Osteoblast (primary cell): ENCODE data around the gene CARNS1. TPM values are rescaled to one million over a fixed set of nuclear protein-coding genes. Genes with fewer than 3 reads are reported as not detected.

Experiments
- DNase-seq: peaks from one replicate; pipeline ENCODE4 v3.0.0; 2011; ENCODE audit warnings: low spot score, mixed read lengths; ENCODE audit not compliant: insufficient read length; ENCODE audit errors: missing footprints
- H2AFZ ChIP-seq: 2 replicates; pipeline ENCODE4 v1.6.0; 2011; ENCODE audit warnings: mild to moderate bottlenecking, low read length
- H3K27ac ChIP-seq: 2 replicates; pipeline ENCODE4 v1.5.1; 2011; ENCODE audit warnings: mild to moderate bottlenecking, low read depth, low read length, moderate library complexity
- H3K27me3 ChIP-seq: 2 replicates; pipeline ENCODE4 v1.6.0; 2012; ENCODE audit warnings: mild to moderate bottlenecking, control low read depth, inconsistent platforms, low read length, moderate library complexity; ENCODE audit not compliant: insufficient read depth
- H3K36me3 ChIP-seq: 2 replicates; pipeline ENCODE4 v1.5.1; 2011; ENCODE audit warnings: mild to moderate bottlenecking, low read length, control low read depth, moderate library complexity; ENCODE audit not compliant: insufficient read depth
- H3K4me1 ChIP-seq: 2 replicates; pipeline ENCODE4 v1.5.1; 2011; ENCODE audit warnings: mild to moderate bottlenecking, low read length, control low read depth, moderate library complexity; ENCODE audit not compliant: insufficient read depth
- H3K4me2 ChIP-seq: 2 replicates; pipeline ENCODE4 v1.6.0; 2011; ENCODE audit warnings: mild to moderate bottlenecking, low read length; ENCODE audit not compliant: insufficient read depth
- H3K4me3 ChIP-seq: fragments of 200-600 bp; sonication (generic); 3 replicates; pipeline ENCODE4 v1.5.1; 2012; ENCODE audit warnings: mild to moderate bottlenecking, low read length, inconsistent platforms; ENCODE audit not compliant: insufficient read depth
- H3K79me2 ChIP-seq: 2 replicates; pipeline ENCODE4 v1.6.0; 2012; ENCODE audit warnings: mild to moderate bottlenecking, low read length, control low read depth, inconsistent platforms; ENCODE audit not compliant: insufficient read depth
- H3K9me3 ChIP-seq: 2 replicates; pipeline ENCODE4 v1.5.1; 2011; ENCODE audit warnings: low read depth, low read length, control low read depth
- H4K20me1 ChIP-seq: 2 replicates; pipeline ENCODE4 v1.6.0; 2012; ENCODE audit warnings: mild to moderate bottlenecking, low read length, control low read depth; ENCODE audit not compliant: insufficient read depth
- CTCF ChIP-seq: IDR thresholded peaks from 2 replicates; pipeline ENCODE4 v1.5.1; 2011; ENCODE audit warnings: mild to moderate bottlenecking, low read depth, low read length, moderate library complexity; ENCODE audit errors: extremely low read depth
- total RNA-seq: library from RNA; depleted of rRNA; stranded (reverse); fragments of >200 nt; gene quantifications from 2 replicates; pipeline ENCODE4 v1.2.3, GENCODE V29; 2012

CARNS1 gene
- total RNA-seq, 1 donor = under 0.01 TPM

- no peak overlapping the region for H3K27ac ChIP-seq
- peak; percentile 78 for DNase-seq
- no peaks in the 10 kb centered on the region for H3K36me3 ChIP-seq
- no peaks in the 10 kb centered on the region for H3K27me3 ChIP-seq
- peaks cover 8% of the 10 kb centered on the region for H3K79me2 ChIP-seq
- H3K4me2 ChIP-seq = no peak overlapping the region
- no peaks in the 10 kb centered on the region for H3K9me3 ChIP-seq
- H2AFZ ChIP-seq = no peak overlapping the region
- no peaks in the 10 kb centered on the region for H4K20me1 ChIP-seq
- peaks cover 38% of the 10 kb centered on the region for H3K4me1 ChIP-seq
- H3K4me3 ChIP-seq = no peak overlapping the region
- no peak for TF ChIP-seq CTCF
These were observed 38.3 kb upstream of the CARNS1 start for GRCh38 chr11:67376873-67377808.

GRCh38 chr11:67378544-67378943 is 36.9 kb upstream of the CARNS1 start:
- Histone ChIP-seq H3K27me3 (no peaks in the 10 kb centered on the region), H3K9me3 (no peaks in the 10 kb centered on the region), H3K4me3 (no peak overlapping the region), H2AFZ (no peak overlapping the region), H3K4me1 (peaks cover 41% of the 10 kb centered on the region), H3K36me3 (no peaks in the 10 kb centered on the region), H4K20me1 (no peaks in the 10 kb centered on the region), H3K79me2 (no peaks in the 10 kb centered on the region), H3K4me2 (no peak overlapping the region), H3K27ac (no peak overlapping the region)
- no peak for TF ChIP-seq CTCF
- DNase-seq = peak; percentile 30

- H3K9me3 ChIP-seq = no peaks in the 10 kb centered on the region
- H3K4me2 ChIP-seq = no peak overlapping the region
- no peaks in the 10 kb centered on the region for H3K27me3 ChIP-seq
- H3K27ac ChIP-seq = peak overlapping the region; percentile 65
- H4K20me1 ChIP-seq = no peaks in the 10 kb centered on the region
- no peak overlapping the region for H3K4me3 ChIP-seq
- DNase-seq = peak; percentile 97
- H3K36me3 ChIP-seq = no peaks in the 10 kb centered on the region
- H3K4me1 ChIP-seq = peaks cover 41% of the 10 kb centered on the region
- TF ChIP-seq CTCF = no peak
- H3K79me2 ChIP-seq = no peaks in the 10 kb centered on the region
- H2AFZ ChIP-seq = peak overlapping the region; percentile 63
These were observed 36.1 kb upstream of the CARNS1 start for GRCh38 chr11:67379061-67380058.
